ENCODE results near the gene DOCK6. TPM values are rescaled to one million over a fixed set of nuclear protein-coding genes. Genes with fewer than 3 reads are reported as not detected.
"Not testable (repeated sequence)": the region's sequence is repeated elsewhere in the genome, so short reads cannot be mapped to it uniquely, and the experiment has no call there.

Gene DOCK6
- total RNA-seq, 1 donor from 2014 or later: 56.1 TPM

DNA sequence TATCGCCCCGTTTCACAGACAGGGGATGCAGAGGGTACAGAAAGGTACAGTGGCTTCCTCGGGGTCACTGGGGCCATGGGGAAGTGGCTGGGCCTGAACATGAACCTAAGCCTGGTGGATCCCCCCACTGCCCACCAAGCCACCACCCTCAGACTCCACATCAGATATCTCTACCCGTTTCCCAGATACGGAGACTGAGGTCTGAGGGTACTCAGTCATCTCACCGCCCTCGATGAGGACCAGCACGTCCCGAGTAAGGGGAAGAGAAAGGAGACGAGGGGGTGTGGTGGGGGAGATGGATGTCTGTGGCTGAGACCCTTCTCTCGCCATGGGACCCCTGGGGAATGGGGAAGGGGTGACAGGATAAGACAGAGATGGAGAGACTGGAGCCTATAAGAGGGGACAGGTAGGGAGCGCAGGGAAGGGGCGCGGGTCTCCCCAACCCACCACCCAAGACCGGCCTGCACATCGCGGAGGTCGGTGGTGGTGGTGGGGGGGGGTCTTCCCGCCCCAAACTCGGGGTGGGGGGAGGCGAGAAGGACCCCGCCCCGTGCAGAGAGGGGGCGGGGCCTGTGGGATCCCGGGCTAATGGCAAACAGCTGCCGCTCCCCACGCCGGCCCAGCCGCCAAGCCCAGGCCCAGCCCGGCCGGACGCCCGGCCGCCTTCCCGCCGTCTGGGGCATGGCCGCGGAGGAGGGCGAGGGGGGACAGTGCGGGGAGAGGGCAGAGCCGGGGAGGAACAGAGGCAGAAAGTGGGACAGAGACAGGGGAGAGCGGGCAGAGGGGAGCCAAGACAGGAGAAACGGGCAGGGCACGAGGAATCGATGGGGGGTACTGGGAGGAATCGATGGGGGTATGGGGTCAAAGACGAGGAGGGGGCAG is 65.7 kb downstream of the DOCK6 start:
- peak in 1 of 2 donors; percentile 39 for DNase-seq (ENCODE audit: low read depth in 2 of 2)

DNA sequence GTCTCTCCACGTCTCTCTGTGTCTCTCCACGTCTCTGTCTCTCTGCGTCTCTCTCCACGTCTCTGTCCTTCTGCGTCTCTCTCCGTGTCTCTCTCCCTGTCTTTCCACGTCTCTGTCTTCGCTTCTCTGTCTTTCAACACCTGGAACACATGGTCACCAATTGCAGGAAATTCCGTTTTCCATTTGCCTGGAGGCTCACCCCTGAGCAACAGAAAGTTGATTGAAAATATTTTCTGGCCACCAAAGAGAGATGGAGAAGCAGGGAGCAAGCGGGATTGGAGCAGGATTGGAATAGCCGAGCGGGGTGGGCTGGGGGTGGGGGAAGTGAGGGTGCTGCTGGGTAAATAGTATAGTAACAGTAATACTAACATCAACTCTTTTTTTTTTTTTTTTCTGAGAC is 66.6 kb downstream of the DOCK6 start:
- DNase-seq (ENCODE audit: low read depth in 2 of 2): peak; percentile 28 to 31

DNA sequence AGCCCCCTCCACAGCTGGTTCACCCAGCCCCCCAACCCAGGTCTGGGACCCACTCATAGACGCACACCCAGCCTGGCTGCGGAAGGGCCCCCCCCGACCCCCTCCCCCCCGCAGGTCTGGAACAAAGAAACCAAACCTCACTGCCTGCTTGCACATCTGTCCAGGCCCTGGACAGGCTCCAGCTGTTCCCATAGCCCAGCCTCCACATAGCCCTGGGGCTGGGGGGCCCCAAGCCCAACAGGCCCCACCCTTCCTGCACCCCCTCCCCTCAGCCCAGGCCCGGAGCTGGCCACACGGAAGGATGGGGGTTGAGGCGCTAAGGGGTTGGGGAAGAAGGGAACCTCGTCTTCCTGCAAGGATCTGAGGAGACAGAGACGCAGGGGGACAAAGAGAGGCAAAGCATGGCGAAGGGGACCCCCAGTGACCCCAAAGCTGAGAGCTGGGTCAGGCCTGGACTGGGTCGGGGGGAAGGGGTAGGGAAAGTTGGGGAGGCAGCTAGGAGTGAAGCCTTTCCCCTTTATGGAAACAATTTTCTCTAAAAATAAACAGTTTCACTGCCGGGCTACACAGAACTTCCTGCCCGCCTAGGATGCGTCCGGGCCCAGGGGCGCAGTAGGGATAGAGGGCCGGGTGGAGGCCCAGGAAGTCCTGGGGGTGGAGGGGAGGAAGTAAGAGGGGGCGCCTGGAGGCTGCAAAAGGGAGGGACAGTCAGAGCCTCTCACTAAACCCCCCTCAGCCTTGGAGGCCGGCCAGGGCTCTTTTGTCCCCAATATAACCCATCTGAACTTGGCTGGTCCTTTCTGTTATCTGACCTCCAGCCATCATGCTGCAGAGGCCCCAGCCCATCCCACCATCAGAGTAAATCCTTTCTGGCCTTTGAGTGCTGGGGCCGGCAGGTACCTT is 67.4 kb downstream of the DOCK6 start:
- no peak for DNase-seq (ENCODE audit: low read depth in 2 of 2)

DNA sequence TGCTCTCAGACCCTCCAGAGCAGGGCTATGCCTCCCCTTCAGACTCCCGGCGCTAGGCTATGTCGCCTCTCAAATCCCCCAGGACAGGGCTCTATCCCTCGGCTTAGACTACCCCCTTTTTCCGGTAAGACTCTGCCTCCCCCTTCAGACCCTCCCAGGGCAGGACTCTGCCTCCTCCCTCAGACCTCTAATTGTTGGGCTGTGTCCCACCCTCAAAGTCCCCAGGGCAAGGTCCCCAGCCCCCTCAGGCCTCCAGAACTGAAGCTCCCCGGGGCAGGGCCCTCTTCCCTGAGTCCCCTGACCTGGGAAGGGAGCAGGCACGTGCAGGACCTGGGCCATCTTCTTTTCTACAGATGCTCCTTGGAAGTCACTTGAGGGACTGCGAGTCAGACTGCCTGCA is 68.2 kb downstream of the DOCK6 start:
- no peak for DNase-seq (ENCODE audit: low read depth in 2 of 2)

DNA sequence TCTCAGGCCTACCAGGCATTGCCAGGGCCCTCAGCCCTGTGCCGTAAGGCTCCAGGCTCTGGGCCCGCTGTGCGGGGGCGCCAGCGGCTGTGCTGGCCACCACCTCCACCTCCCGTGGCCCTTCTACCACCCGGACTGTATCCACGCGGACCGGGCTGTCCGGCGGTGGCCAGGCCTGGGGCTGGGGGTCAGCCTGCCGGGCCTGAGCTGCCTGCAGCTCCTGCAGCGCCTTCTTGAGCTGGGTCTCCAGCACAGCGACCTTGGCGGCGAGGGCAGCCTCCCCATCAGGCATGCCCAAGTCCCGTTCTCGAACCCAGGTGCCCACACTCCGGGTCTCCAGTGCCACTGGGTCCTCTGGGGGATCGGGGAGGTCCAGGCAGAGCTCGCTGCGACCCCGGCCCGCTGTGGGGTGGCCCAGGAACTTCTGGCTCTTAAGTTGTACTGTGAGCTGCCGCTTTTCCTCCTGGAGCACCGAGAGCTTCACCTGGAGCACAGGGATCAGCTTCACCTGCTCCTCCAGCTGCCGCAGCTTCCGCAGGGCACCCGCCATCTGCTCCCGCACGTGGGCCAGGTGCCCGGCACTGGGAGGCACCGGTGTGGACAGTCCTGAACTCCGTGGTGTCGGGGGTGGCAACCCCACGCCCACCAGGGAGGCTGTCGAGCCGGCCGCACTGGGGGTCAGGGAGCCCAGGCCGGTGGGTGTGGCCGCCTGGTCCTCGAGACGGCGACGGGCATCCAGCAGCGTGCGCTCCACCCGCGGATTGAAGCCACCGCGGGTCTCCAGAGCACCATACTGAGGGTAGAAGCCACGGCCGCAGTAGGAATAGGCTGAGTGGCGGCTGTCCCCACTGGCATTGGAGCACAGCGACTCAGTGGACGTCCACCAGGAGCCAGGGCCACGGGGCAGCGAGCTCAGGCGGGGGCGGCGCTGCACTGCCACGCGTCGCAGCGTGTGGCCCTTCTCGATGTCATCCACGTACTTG is 69.1 kb downstream of the DOCK6 start:
- no peak for DNase-seq (ENCODE audit: low read depth in 2 of 2)

DNA sequence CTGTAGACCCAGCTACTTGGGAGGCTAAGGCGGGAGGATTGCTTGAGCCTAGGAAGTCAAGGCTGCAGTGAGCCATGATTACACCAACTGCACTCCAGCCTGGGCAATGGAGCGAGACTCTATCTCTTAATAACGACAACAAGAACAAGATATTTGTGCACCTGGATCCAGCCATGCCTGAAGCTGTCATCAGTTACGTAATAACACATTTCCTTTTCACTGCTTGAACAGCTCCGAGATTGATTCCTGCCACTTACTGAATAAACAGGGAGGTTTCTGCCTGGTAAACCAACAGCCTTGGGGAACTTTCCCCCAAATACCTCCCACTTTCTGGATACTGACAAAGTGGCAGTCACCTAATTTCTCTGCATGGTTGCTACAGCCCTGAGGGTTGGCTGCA is 70.4 kb downstream of the DOCK6 start:
- DNase-seq (ENCODE audit: low read depth in 2 of 2): no peak

DNA sequence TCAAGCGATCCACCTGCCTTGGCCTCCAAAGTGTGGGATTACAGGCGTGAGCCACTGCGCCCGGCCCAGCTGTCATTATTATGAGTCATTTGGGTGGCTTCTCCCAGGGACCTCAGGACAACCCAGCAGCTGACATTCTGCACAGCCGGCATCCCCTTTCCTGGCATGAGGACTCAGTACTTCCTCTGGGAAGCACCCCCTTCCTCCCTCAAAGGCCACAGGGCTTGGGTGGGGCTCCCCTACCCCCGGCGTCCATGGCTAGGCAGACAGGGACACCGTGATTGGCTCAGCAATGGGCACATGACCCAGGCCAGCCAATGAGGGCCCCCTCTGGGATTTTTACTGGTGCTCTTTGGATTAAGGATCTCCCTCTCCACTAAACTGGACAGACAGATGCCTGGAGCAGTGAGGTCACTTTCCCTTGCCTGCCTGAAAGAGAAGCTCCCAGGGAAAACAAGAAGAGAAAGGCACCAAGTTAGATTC is 71.0 kb downstream of the DOCK6 start:
- peak; percentile 57 to 78 for DNase-seq (ENCODE audit: low read depth in 2 of 2)

DNA sequence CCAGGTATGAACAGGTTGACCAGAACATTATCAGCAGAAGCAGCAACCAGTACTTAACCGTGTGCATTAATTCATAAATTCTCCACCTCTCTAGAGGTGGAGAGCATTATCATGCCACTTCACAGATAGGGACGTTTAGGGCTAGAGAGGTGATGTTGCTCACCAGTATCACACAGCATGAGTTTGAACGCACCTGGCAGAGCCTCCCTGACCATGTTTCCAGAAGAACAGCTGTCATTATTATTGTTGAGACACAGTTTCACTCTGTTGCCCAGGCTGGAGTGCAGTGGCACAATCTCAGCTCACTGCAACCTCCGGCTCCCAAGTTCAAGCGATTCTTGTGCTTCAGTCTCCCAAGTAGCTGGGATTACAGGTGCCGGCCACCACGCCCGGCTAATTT is 71.8 kb downstream of the DOCK6 start:
- no peak for DNase-seq (ENCODE audit: low read depth in 2 of 2)

DNA sequence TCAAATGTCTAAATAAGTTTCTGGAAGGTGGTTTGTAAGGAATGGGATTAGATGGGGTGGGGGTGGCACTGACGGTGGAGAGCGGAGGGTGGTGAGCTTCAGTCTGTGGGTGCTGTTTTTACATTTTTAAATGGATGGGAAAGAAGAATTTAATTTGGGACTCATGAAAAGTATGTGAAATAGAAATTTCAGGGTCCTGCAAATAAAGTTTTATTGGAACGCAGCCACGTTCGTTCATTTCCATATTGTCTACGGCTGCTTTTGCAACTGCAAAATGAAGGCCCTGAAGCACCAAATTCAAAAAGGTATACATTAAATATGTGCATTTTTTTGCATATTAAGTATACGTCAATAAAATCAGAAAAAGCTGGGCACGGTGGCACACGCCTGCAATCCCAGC is 74.9 kb downstream of the DOCK6 start:
- DNase-seq (ENCODE audit: low read depth in 2 of 2): no peak

DNA sequence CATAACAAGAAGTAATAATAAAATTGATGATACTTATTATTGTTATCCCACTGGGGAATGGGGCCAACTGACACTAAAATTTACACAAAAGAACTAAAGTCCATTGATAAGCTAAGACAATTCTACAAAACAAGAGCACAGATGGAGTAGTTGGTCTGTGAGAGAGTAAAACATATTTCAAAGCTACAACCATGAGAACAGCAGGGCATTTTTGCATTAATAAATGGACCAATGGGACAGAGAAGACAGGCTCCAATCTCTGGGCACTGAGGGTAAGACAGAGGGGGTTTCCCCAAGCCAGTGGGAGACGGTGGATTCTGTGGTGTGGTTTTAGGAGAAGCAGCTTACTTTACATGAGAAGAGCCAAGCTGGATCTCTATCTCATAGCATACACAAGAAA is 79.3 kb downstream of the DOCK6 start:
- no peak for DNase-seq (ENCODE audit: low read depth in 2 of 2)

DNA sequence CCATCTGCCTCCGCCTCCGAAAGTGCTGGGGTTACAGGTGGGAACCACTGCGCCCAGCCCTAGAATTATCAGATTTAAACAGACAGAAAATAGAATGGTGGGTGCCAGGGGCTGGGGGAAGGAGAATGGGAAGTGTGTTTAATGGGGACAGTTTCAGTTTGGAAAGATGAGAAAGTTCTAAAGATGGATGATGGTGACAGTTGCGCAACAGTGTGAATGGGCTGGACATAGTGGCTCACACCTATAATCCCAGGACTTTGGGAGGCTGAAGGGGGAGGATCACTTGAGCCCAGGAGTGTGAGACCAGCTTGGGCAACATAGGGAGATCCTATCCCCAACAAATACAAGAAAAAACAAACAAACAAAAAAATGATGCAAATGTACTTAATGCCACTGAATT is 80.8 kb downstream of the DOCK6 start:
- no peak for DNase-seq (ENCODE audit: low read depth in 2 of 2)

DNA sequence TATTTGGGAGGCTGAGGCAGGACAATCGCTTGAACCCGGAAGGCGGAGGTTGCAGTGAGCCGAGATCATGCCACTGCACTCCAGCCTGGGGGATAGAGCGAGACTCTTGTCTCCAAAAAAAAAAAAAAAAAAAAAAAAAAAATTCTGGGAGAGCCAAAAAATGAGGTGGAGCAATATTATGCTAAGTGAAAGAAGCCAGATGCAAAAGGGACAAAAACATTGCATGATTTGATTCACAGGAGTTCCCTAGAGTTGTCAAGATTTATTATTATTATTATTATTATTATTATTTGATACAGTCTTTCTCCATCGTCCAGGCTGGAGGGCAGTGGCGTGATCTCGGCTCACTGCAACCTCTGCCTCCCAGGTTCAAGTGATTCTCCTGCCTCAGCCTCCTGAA is 81.3 kb downstream of the DOCK6 start:
- DNase-seq (ENCODE audit: low read depth in 2 of 2): not testable (repeated sequence)

DNA sequence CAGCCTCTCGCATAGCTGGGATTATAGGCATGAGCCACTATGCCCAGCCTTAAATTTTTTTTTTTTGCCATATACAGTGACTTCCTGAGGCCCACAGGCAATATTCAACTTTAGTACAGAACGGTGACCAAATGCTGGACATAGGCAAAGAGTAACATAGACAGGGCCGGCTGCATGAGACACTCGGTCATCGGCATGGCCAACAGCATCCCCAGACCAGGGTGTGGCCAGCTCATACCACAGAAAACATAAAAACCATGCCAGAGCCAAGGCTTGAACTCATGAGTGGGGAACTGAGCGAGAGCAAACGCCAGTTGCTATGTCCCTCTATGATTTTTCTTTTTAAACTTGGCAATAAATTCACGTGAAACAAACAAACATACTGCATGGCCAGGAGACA is 82.0 kb downstream of the DOCK6 start:
- DNase-seq (ENCODE audit: low read depth in 2 of 2): no peak

DNA sequence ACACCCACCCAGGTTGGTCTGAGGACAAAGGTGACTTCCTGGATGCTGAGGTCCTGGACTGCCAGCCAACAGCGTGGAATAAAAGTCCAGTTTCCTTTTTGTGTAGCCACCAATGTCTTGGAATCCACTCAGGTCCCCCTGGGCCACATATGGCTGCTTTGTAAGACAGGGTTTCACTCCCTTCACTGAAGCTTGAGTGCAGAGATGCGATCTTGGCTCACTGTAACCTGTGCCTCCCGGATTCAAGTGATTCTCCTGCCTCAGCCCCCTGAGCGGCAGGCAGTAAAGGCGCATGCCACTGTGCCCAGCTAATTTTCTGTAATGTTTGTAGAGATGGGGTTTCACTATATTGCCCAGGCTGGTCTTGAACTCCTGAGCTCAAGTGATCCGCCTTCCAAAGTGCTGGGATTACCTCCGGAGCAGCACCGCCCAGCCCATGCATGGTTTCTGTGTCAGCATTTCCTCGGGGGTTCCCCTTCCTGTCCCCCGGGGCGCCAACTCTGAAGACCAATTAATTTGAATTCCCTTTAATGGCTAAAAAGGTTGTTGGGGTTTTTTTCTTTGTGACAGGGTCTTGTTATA is 82.5 kb downstream of the DOCK6 start:
- peak in 1 of 2 donors; percentile 48 for DNase-seq (ENCODE audit: low read depth in 2 of 2)

DNA sequence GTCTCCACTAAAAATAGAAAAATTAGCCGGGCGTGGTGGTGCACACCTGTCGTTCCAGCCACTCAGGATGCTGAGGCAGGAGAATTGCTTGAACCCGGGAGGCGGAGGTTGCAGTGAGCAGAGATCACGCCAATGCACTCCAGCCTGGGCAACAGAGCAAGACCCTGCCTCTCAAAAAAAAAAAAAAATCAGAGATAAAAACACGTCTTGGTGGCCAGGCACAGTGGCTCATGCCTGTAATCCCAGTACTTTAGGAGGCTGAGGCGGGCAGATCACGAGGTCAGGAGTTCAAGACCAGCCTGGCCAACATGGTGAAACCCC is 83.2 kb downstream of the DOCK6 start:
- DNase-seq (ENCODE audit: low read depth in 2 of 2): not testable (repeated sequence)

DNA sequence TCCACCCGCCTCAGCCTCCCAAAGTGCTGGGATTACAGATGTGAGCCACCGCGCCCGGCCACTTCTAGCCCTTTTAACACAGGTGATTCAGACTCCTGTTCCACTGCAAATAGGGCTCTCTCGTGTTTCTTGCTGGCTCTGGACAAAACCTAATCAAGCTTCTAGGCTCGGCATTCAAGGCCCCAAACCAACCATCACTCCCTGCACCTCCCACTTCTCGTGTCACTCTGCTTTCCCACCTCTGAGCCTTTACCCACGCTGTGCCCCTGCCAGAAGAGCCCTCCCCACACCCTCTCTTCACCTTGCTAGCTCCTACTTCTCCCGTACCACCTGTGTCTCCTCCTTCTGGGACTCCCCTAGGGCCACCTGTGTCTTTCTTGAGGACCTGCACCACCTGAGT is 84.7 kb downstream of the DOCK6 start:
- DNase-seq (ENCODE audit: low read depth in 2 of 2): no peak

DNA sequence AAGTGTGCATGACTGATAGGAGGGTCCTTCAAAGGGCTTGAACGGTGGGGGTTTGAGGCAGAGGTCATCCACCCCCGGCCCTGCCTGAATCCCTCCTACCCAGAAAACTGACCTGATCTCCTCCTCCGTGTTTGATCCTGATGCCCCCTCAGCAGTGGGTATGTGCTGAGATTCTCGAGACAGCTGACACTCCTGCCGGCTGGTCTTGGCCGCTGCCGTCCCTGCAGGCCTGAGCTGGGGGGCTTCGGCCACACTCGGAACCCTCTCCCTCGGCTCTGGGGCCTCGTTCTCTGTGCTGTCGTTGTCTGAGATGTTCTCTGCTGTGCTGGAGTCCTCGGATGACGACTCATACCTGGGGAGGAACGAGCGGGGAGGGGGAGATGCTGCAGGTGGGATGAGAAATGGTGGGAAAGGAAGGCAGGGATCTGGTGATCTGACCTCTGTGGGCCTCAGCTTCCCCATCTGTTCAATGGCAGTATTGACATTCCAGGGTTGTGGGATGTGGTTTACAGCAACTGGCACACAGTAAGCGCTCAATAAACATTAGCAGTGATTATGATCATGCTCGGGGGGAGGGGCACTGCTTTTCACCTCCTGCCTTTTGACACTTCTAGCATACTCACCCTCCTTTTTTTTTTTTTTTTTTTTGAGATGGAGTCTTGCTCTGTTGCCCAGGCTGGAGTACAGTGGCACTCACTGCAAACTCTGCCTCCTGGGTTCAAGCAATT is 85.7 kb downstream of the DOCK6 start:
- DNase-seq (ENCODE audit: low read depth in 2 of 2): no peak

DNA sequence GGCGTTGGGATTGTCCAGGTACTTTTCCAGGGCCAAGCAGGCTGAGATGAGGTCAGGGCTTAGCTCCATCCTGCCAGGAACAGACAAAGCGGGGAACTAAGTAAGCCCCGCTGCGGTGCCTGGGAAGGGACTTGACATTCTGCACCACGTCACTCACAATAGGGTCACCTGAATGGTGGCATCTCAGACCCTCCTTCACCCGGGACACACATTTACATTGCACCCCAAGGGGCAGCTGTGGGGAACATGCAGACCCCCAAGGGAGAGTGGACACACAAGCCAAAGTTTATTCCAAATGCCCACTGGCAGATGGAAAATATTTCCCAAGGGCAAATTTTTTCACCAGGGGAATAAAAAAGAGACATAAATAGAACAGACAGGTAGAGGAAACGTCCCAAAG is 86.4 kb downstream of the DOCK6 start:
- no peak for DNase-seq (ENCODE audit: low read depth in 2 of 2)

DNA sequence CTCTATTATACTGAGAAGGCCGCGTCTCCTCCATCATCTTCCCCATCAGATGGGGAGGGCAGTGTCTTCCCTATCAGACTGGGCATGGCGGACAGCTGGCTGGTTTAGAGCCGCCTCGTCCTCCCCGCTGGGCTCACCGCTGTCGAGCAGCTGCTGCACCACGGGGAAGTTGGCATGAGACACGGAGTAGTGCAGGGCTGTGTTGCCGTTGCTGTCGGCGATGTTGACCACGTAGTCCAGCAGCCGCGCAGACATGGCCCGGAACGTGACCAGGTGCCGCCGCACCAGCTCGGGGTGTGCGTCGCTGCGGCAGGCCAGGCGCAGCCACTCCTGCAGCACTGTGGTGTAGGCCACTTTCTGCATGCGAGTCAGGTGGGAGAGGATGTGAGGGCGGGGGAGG is 88.0 kb downstream of the DOCK6 start:
- DNase-seq (ENCODE audit: low read depth in 2 of 2): no peak

DNA sequence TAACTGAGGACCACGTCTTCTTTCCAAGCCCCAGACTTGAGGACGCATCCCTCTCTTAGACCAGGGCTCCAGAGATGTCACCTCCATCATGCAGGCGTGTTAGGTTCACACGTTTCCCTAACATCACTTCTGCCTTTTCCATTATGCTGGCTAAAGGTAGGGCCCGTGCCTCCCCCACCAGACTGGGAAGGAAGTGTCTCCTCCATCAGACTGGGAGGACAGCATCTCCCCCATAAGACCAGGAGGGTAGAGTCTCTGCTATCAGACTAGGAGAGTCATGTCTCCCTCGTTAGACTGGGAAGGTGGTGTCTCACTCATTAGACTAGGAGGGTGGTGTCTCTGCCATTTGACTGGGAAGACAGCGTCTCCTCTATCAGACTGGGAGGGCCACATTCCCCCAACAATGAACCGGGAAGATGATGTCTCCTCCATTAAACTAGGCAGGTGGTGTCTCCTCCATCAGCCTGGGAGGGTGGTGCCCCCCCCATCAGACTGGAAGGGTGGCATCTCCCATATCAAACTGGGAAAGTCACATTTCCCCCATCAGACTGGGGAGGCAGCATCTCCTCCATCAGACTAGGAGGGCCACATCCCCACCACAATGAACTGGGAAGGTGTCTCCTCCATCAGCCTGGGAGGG is 88.7 kb downstream of the DOCK6 start:
- DNase-seq (ENCODE audit: low read depth in 2 of 2): no peak

Data from dermis microvascular lymphatic vessel endothelial cell (primary cell).